ENCODE data around the gene RGPD8. TPM values are rescaled to one million over a fixed set of nuclear protein-coding genes. Genes with fewer than 3 reads are reported as not detected.
A peak's percentile ranks its signal among the peaks of the same experiment; 100 is the strongest.

The RGPD8 gene
- total and polyA plus RNA-seq, 2 of the 13 experiments (the other 11 are each of a cell fraction or from before 2014, with no cell fraction given) = 2.3 to 12.8 TPM

DNA sequence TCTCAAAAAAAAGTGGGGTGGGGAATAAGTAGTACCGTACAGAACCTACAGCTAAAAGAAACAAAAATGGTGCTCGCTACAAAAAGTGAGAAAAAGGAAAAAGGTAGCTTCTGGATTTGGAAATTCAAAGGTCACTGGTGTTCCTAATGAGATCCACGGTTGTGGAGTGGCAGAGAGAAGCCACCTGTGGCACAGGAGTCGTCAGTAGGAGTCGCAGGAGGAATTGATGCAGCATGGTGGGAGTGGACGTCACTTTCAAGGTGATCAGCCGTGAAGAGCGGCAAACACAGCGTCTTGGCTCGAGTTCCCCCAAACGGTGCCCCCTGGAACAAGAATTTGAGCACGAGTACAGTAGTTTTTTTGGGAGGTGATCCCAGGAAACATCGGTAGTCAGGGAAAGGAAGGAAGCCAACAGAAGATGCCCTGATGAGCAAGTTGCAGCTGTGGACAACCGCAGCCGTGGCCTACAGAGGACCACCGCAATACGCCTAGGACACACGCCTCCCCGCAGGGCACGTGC, 47.1 kb upstream of the RGPD8 start (continued):
- TF ChIP-seq, protein P1, sequence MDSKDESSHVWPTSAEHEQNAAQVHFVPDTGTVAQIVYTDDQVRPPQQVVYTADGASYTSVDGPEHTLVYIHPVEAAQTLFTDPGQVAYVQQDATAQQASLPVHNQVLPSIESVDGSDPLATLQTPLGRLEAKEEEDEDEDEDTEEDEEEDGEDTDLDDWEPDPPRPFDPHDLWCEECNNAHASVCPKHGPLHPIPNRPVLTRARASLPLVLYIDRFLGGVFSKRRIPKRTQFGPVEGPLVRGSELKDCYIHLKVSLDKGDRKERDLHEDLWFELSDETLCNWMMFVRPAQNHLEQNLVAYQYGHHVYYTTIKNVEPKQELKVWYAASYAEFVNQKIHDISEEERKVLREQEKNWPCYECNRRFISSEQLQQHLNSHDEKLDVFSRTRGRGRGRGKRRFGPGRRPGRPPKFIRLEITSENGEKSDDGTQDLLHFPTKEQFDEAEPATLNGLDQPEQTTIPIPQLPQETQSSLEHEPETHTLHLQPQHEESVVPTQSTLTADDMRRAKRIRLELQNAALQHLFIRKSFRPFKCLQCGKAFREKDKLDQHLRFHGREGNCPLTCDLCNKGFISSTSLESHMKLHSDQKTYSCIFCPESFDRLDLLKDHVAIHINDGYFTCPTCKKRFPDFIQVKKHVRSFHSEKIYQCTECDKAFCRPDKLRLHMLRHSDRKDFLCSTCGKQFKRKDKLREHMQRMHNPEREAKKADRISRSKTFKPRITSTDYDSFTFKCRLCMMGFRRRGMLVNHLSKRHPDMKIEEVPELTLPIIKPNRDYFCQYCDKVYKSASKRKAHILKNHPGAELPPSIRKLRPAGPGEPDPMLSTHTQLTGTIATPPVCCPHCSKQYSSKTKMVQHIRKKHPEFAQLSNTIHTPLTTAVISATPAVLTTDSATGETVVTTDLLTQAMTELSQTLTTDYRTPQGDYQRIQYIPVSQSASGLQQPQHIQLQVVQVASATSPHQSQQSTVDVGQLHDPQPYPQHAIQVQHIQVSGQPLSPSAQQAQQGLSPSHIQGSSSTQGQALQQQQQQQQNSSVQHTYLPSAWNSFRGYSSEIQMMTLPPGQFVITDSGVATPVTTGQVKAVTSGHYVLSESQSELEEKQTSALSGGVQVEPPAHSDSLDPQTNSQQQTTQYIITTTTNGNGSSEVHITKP (CRISPR knock-in tag; IDR thresholded peaks at IDR 0.05; ENCODE audit: low read depth) = no peak; the same call in 1 of the 2 replicates
- TF ChIP-seq ZNF496 (CRISPR knock-in tag; IDR thresholded peaks at IDR 0.05; ENCODE audit: insufficient replicate concordance) (no peak), MAFG (CRISPR knock-in tag; IDR thresholded peaks at IDR 0.05) (no peak), KAT7 (CRISPR knock-in tag; IDR thresholded peaks at IDR 0.05; ENCODE audit: borderline replicate concordance) (no peak), RFXAP (CRISPR knock-in tag; IDR thresholded peaks at IDR 0.05; ENCODE audit: borderline replicate concordance) (0 out of 2 replicates have a peak, but pooled peaks have one; percentile 77), ARNT (IDR thresholded peaks at IDR 0.05) (no peak), ZNF768 (CRISPR knock-in tag; IDR thresholded peaks at IDR 0.05) (peak; percentile 41; the same call in 1 of the 2 replicates), KDM1A (CRISPR knock-in tag; IDR thresholded peaks at IDR 0.05) (no peak), MAFK (conservative IDR thresholded peaks at IDR 0.05 in 1 of 2, IDR thresholded peaks at IDR 0.05 in 1 of 2; ENCODE audit: low read length in 2 of 2) (no peak), MZF1 (CRISPR knock-in tag; IDR thresholded peaks at IDR 0.05; ENCODE audit: borderline replicate concordance) (no peak), NR2C2 (CRISPR knock-in tag; IDR thresholded peaks at IDR 0.05; ENCODE audit: borderline replicate concordance) (no peak), ZNF563 (CRISPR knock-in tag; IDR thresholded peaks at IDR 0.05) (peak; percentile 55; the same call in 1 of the 2 replicates), RCOR2 (CRISPR knock-in tag; IDR thresholded peaks at IDR 0.05) (0 out of 2 replicates have a peak, but pooled peaks have one; percentile 9), ZNF883 (CRISPR knock-in tag; IDR thresholded peaks at IDR 0.05; ENCODE audit: not compliant biosample characterization) (no peak), MTA1 (CRISPR knock-in tag; IDR thresholded peaks at IDR 0.05; ENCODE audit: borderline replicate concordance) (0 out of 2 replicates have a peak, but pooled peaks have one; percentile 3), HOXA5 (CRISPR knock-in tag; IDR thresholded peaks at IDR 0.05) (no peak), ZFP37 (CRISPR knock-in tag; IDR thresholded peaks at IDR 0.05; ENCODE audit: borderline replicate concordance) (0 out of 2 replicates have a peak, but pooled peaks have one; percentile 20)
- TF ChIP-seq, protein P2, sequence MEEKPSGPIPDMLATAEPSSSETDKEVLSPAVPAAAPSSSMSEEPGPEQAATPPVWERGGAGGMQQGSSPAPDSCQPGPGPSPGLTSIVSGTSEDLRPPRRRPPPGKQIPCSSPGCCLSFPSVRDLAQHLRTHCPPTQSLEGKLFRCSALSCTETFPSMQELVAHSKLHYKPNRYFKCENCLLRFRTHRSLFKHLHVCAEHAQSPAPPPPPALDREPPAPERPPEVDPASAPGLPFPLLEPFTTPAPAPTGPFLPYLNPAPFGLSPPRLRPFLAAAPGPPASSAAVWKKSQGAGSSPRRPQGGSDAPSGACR (CRISPR knock-in tag; IDR thresholded peaks at IDR 0.05) = no peak
- TF ChIP-seq, protein P3, sequence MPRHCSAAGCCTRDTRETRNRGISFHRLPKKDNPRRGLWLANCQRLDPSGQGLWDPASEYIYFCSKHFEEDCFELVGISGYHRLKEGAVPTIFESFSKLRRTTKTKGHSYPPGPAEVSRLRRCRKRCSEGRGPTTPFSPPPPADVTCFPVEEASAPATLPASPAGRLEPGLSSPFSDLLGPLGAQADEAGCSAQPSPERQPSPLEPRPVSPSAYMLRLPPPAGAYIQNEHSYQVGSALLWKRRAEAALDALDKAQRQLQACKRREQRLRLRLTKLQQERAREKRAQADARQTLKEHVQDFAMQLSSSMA (CRISPR knock-in tag; IDR thresholded peaks at IDR 0.05) = peak; percentile 55; the same call in 1 of the 2 replicates
- TF ChIP-seq, protein P4, sequence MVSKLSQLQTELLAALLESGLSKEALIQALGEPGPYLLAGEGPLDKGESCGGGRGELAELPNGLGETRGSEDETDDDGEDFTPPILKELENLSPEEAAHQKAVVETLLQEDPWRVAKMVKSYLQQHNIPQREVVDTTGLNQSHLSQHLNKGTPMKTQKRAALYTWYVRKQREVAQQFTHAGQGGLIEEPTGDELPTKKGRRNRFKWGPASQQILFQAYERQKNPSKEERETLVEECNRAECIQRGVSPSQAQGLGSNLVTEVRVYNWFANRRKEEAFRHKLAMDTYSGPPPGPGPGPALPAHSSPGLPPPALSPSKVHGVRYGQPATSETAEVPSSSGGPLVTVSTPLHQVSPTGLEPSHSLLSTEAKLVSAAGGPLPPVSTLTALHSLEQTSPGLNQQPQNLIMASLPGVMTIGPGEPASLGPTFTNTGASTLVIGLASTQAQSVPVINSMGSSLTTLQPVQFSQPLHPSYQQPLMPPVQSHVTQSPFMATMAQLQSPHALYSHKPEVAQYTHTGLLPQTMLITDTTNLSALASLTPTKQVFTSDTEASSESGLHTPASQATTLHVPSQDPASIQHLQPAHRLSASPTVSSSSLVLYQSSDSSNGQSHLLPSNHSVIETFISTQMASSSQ (IDR thresholded peaks at IDR 0.05; ENCODE audit: low read depth) = no peak
- TF ChIP-seq, protein P4 (CRISPR knock-in tag; IDR thresholded peaks at IDR 0.05; ENCODE audit: borderline replicate concordance) = no peak

All from HepG2 (cell line).